K562 (cell line): ENCODE data around the gene EN1. TPM values are rescaled to one million over a fixed set of nuclear protein-coding genes. Genes with fewer than 3 reads are reported as not detected.

Source experiments
- ATAC-seq: fragments of 200-7000 bp; cut with Tn5 transposase; 3 replicates; pipeline ENCODE4 v1.9.1; 2020; ENCODE audit warnings: moderate library complexity
- BruUV-seq: library from RNA; stranded (reverse); fragments of 400-500 nt; replicated peaks from 2 replicates; lab custom pipeline; 2021; lab: Mats Ljungman, UMichigan
- CTCF ChIA-PET: fragments of 300-600 bp; formaldehyde crosslinking; extraction: SDS; loops from one replicate; lab custom pipeline; 2021; ENCODE audit warnings: low intra/inter-chr PET ratio; lab: Yijun Ruan, JAX
- POLR2A ChIA-PET: fragments of 300-600, 350-650 bp; sonication (Branson Sonifier 250); formaldehyde crosslinking; extraction: SDS; loops from one replicate; lab custom pipeline; 2021; ENCODE audit warnings: antibody characterized with exemption, inconsistent platforms; lab: Yijun Ruan, JAX
- DNase-seq, 4 experiments: peaks; one replicate each; pipeline versions ENCODE4 v3.0.0 to v3.0.0-alpha.2; 2011 to 2018; ENCODE audit warnings: low spot score in 3 of 4, mixed read lengths in 3 of 4; ENCODE audit errors: extremely low read depth in 1 of 4
- FAIRE-seq: peaks from 2 replicates; lab custom pipeline; 2011; peaks lifted over from hg19 to GRCh38; lab: Jason Lieb, UNC
- H2AFZ ChIP-seq: 2 replicates; pipeline ENCODE4 v1.6.0; 2011; ENCODE audit warnings: low read depth, low read length, control low read depth, inconsistent platforms
- H3K27ac ChIP-seq: fragments of 200-600 bp; 3 replicates; pipeline ENCODE4 v1.8.0; 2011; ENCODE audit warnings: low read depth, mild to moderate bottlenecking, control low read depth, inconsistent platforms, low read length, moderate library complexity, mixed read lengths; ENCODE audit errors: extremely low read depth
- H3K27me3 ChIP-seq, 2 experiments: fragments of 300-600 bp in 1 of 2; 2 replicates in 1 of 2; 3 replicates in 1 of 2; pipeline versions ENCODE4 v1.6.0 to v1.8.0; 2011; ENCODE audit warnings: inconsistent platforms in 2 of 2, low read length in 2 of 2, mild to moderate bottlenecking in 1 of 2, mixed read lengths in 1 of 2, moderate library complexity in 1 of 2; ENCODE audit not compliant: control insufficient read depth in 2 of 2, insufficient read depth in 2 of 2
- H3K36me3 ChIP-seq: fragments of 300-600 bp; 3 replicates; pipeline ENCODE4 v1.8.0; 2011; ENCODE audit warnings: mild to moderate bottlenecking, low read length, inconsistent platforms; ENCODE audit not compliant: control insufficient read depth, insufficient read depth
- H3K4me1 ChIP-seq, 2 experiments: fragments of 200-600 bp in 1 of 2; replicated peaks in 1 of 2; 2 replicates in 1 of 2; 3 replicates in 1 of 2; pipeline versions ENCODE4 v1.5.1 to v1.8.0; 2011; ENCODE audit warnings: inconsistent platforms in 2 of 2, low read length in 2 of 2, mild to moderate bottlenecking in 1 of 2, mixed read lengths in 1 of 2, moderate library complexity in 1 of 2; ENCODE audit not compliant: control insufficient read depth in 2 of 2, insufficient read depth in 2 of 2
- H3K4me2 ChIP-seq: 2 replicates; pipeline ENCODE4 v1.6.1; 2011; ENCODE audit warnings: low read length, control low read depth, inconsistent platforms, mixed read lengths; ENCODE audit not compliant: insufficient read depth
- H3K4me3 ChIP-seq: fragments of 200-600 bp; sonication (generic), shearing (Covaris generic); 2 replicates; pipeline ENCODE4 v1.5.1; 2016; ENCODE audit warnings: control low read depth, inconsistent platforms
- H3K79me2 ChIP-seq: fragments of 200-600 bp; 3 replicates; pipeline ENCODE4 v1.8.0; 2011; ENCODE audit warnings: low read length, inconsistent platforms; ENCODE audit not compliant: control insufficient read depth, insufficient read depth
- H3K9ac ChIP-seq, 2 experiments: 2 replicates each; pipeline versions ENCODE4 v1.6.0 to v1.6.1; 2011; ENCODE audit warnings: low read depth in 2 of 2, low read length in 2 of 2, control low read depth in 1 of 2, inconsistent platforms in 1 of 2, mild to moderate bottlenecking in 1 of 2, mixed read lengths in 1 of 2; ENCODE audit not compliant: insufficient read depth in 1 of 2
- H3K9me1 ChIP-seq: one replicate; pipeline ENCODE4 v1.6.0; 2011; ENCODE audit warnings: inconsistent platforms, mild to moderate bottlenecking, low read length, moderate library complexity; ENCODE audit not compliant: control insufficient read depth, insufficient read depth
- H3K9me3 ChIP-seq: replicated peaks from 2 replicates; pipeline ENCODE4 v1.5.1; 2011; ENCODE audit warnings: low read depth, low read length, inconsistent platforms; ENCODE audit not compliant: control insufficient read depth, insufficient read depth
- H4K20me1 ChIP-seq: replicated peaks from 2 replicates; pipeline ENCODE4 v1.6.1; 2011; ENCODE audit warnings: low read length, inconsistent platforms, mixed read lengths; ENCODE audit not compliant: control insufficient read depth, insufficient read depth
- GATAD2A ChIP-seq: fragments of 450-650 bp; IDR thresholded peaks from 2 replicates; pipeline ENCODE4 v1.6.1; 2017
- HEY1 ChIP-seq: fragments of 250-450 bp; sonication (Bioruptor Pico); IDR thresholded peaks from 2 replicates; pipeline ENCODE4 v1.5.0; 2020; ENCODE audit warnings: mild to moderate bottlenecking, moderate library complexity, borderline replicate concordance
- HNRNPUL1 ChIP-seq: fragments of 200-400 bp; formaldehyde crosslinking; IDR thresholded peaks from 2 replicates; pipeline ENCODE4 v1.6.1; 2017; ENCODE audit warnings: low read length
- XRCC4 ChIP-seq: IDR thresholded peaks from one replicate; pipeline ENCODE4 v1.6.1; 2011; ENCODE audit not compliant: insufficient read depth, insufficient read length; ENCODE audit errors: extremely low read depth
- WGBS: fragments of 100-300 bp; shearing (Covaris generic); methylation state at CpG from one replicate; pipeline ENCODE4 v1.1.6; 2016; ENCODE audit warnings: low coverage, mixed read lengths; ENCODE audit not compliant: insufficient coverage; ENCODE audit errors: missing lambda C conversion rate; 5-methylcytosine and 5-hydroxymethylcytosine counted together
- in situ Hi-C: fragments of 300-500 bp; cut with MboI; formaldehyde crosslinking; loops from 4 replicates; pipeline ENCODE4 v1.15.0; 2018; ENCODE audit warnings: inconsistent platforms, mixed read lengths
- intact Hi-C: fragments of 100-400 bp; cut with micrococcal nuclease; formaldehyde crosslinking; loops from 2 replicates; pipeline ENCODE4 v1.14.2; 2022
- polyA plus RNA-seq, 8 experiments: library from polyadenylated mRNA; depleted of rRNA in 4 of 8; stranded (reverse) in 5 of 8; unstranded in 3 of 8; fragments of >200 nt; fragmentation: Nextera tagmentation in 2 of 8; fragmentation: Illumina TruSeq in 1 of 8; extraction: Ambion mirVana in 2 of 8; extraction: Trizol in 1 of 8; gene quantifications; 2 replicates each; pipeline versions ENCODE4 v1.2.1 to v1.2.3, GENCODE V29; 2011 to 2014; ENCODE audit warnings: inconsistent platforms in 1 of 8, missing spikeins in 1 of 8
- total RNA-seq, 7 experiments: library from RNA; depleted of rRNA in 6 of 7; stranded (reverse); fragments of >200 nt in 6 of 7; fragmentation: Illumina TruSeq in 2 of 7; extraction: Trizol in 2 of 7; gene quantifications; 2 replicates each; pipeline versions ENCODE4 v1.2.1 to v1.2.3, GENCODE V29; 2011 to 2021; ENCODE audit warnings: low replicate concordance in 1 of 7
- TF ChIP-seq, protein P1 (sequence below), 3 experiments: IDR thresholded peaks in 2 of 3; conservative IDR thresholded peaks in 1 of 3; 2 replicates each; pipeline ENCODE4 v1.5.1; 2011 to 2012; ENCODE audit warnings: low read length in 3 of 3, mild to moderate bottlenecking in 3 of 3, control low read depth in 2 of 3, improper control_type of control experiment in 1 of 3, inconsistent platforms in 1 of 3, low read depth in 1 of 3, mixed read lengths in 1 of 3, moderate library complexity in 1 of 3; ENCODE audit not compliant: insufficient read depth in 2 of 3

The EN1 gene
- total and polyA plus RNA-seq, 9 of the 15 experiments (the other 6 are each of a cell fraction or from before 2014, with no cell fraction given): 0.06 to 2.0 (median 0.51) TPM

GRCh38 chr2:118815731-118816130 lies 31.7 kb downstream of the EN1 start:
- Histone ChIP-seq H4K20me1 (no peaks in the 10 kb centered on the region), H3K27me3 (peaks cover 0 to 4% of the 10 kb centered on the region in 2 experiments; a peak in 1 of 5 replicates), H3K4me1 (peaks cover 7 to 14% of the 10 kb centered on the region in 2 experiments; a peak in 4 of 5 replicates), H3K79me2 (no peaks in the 10 kb centered on the region), H3K9me3 (no peaks in the 10 kb centered on the region), H3K4me2 (no peak overlapping the region), H3K9ac (peak overlapping the region in 1 of 2 experiments; percentile 38; a peak in 1 of 4 replicates), H3K27ac (no peak overlapping the region), H2AFZ (no peak overlapping the region), H3K36me3 (no peaks in the 10 kb centered on the region), H3K4me3 (no peak overlapping the region), H3K9me1 (no peaks in the 10 kb centered on the region)
- BruUV-seq: no TSS peak
- POLR2A ChIA-PET: interaction anchor here (0.6 kb wide), 1 partner anchor 21 kb away, joined by 3 read pairs; no protein-coding TSS in a partner anchor
- no peak for TF ChIP-seq GATAD2A
- 32% methylated on average over 4 of the region's 4 CpGs for WGBS
- CTCF ChIA-PET: no interaction called here
- FAIRE-seq (no peak), ATAC-seq (no peak), DNase-seq (no peak)
- in situ Hi-C loops (no loop called here), intact Hi-C loops (no loop called here)

DNA sequence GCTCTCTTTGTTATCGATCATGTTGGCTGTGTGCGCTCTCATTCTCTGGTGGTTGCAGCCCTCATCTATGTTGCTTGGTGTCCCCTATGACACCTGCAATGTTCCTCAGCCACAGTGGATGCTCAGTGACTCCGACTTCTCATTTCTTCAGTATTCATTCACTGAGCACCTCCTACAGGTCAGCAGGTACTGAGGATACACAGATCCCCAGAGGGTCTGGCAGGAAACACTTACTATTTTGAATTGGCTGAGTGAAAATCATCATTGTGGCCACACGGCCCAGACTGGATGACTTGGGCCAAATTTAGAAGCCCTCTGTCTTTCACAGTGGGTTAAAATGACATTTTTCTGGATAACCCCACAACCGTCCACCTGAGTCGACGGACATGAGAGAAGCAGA lies 32.1 kb downstream of the EN1 start:
- peak; percentile 52 for ATAC-seq
- ChIA-PET CTCF (no interaction called here), POLR2A (interaction anchor here (0.6 kb wide), 1 partner anchor 21 kb away, joined by 3 read pairs; no protein-coding TSS in a partner anchor)
- no peaks in the 10 kb centered on the region for H4K20me1 ChIP-seq
- WGBS: 63% methylated on average over 7 of the region's 7 CpGs
- H3K9me3 ChIP-seq: no peaks in the 10 kb centered on the region
- peak in 1 of 4 experiments; percentile 16 for DNase-seq
- no peaks in the 10 kb centered on the region for H3K79me2 ChIP-seq
- no peak overlapping the region for H3K9ac ChIP-seq
- no peak overlapping the region for H3K27ac ChIP-seq
- H3K9me1 ChIP-seq: no peaks in the 10 kb centered on the region
- in situ Hi-C loops: no loop called here
- H3K36me3 ChIP-seq: no peaks in the 10 kb centered on the region
- no TSS peak for BruUV-seq
- no peak overlapping the region for H3K4me2 ChIP-seq
- peaks cover 7 to 14% of the 10 kb centered on the region in 2 experiments; a peak in 4 of 5 replicates for H3K4me1 ChIP-seq
- peaks cover 0 to 4% of the 10 kb centered on the region in 2 experiments; a peak in 1 of 5 replicates for H3K27me3 ChIP-seq
- no peak overlapping the region for H3K4me3 ChIP-seq
- FAIRE-seq: peak; percentile 68
- no peak overlapping the region for H2AFZ ChIP-seq
- intact Hi-C loops: no loop called here
- no peak for TF ChIP-seq HEY1
- TF ChIP-seq, protein P1, sequence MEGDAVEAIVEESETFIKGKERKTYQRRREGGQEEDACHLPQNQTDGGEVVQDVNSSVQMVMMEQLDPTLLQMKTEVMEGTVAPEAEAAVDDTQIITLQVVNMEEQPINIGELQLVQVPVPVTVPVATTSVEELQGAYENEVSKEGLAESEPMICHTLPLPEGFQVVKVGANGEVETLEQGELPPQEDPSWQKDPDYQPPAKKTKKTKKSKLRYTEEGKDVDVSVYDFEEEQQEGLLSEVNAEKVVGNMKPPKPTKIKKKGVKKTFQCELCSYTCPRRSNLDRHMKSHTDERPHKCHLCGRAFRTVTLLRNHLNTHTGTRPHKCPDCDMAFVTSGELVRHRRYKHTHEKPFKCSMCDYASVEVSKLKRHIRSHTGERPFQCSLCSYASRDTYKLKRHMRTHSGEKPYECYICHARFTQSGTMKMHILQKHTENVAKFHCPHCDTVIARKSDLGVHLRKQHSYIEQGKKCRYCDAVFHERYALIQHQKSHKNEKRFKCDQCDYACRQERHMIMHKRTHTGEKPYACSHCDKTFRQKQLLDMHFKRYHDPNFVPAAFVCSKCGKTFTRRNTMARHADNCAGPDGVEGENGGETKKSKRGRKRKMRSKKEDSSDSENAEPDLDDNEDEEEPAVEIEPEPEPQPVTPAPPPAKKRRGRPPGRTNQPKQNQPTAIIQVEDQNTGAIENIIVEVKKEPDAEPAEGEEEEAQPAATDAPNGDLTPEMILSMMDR (IDR thresholded peaks at IDR 0.05 in 2 of 3, conservative IDR thresholded peaks at IDR 0.05 in 1 of 3; ENCODE audit: insufficient read depth in 2 of 3, low read depth in 1 of 3, low read length in 3 of 3): peak in 2 of 3 experiments; percentile 30 to 45; a peak in 3 of 6 replicates
- TF ChIP-seq XRCC4: no peak
- TF ChIP-seq HNRNPUL1: no peak
